ENCODE data around the gene PARD3.
A peak's percentile ranks its signal among the peaks of the same experiment; 100 is the strongest.

PARD3 gene

DNA sequence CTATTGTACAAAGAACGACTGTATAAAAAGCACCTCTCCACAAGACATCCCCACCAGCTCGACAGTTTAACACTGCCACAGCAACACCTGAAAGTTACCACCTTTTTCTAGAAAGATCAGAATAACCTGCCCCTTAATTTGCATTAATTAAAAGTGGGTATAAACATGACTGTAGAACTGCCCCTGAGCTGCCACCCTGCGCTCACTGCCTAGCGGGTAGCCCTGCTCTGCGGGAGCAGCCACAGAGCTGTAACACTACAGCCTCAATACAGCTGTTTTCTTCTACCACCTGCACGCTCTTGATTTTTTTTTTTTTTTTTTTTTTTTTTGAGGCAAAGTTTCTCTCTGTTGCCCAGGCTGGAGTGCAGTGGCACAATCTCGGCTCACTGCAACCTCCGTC is 140.9 kb downstream of the PARD3 start:
- DNase-seq (ENCODE audit: extremely low read depth, insufficient read length): no peak
- H3K27me3 ChIP-seq (replicated peaks; ENCODE audit: control insufficient read depth, insufficient read depth, low read length): no peaks in the 10 kb centered on the region
- no peaks in the 10 kb centered on the region for H3K36me3 ChIP-seq (ENCODE audit: control insufficient read depth, insufficient read depth, low read length)
- TF ChIP-seq, protein P1, sequence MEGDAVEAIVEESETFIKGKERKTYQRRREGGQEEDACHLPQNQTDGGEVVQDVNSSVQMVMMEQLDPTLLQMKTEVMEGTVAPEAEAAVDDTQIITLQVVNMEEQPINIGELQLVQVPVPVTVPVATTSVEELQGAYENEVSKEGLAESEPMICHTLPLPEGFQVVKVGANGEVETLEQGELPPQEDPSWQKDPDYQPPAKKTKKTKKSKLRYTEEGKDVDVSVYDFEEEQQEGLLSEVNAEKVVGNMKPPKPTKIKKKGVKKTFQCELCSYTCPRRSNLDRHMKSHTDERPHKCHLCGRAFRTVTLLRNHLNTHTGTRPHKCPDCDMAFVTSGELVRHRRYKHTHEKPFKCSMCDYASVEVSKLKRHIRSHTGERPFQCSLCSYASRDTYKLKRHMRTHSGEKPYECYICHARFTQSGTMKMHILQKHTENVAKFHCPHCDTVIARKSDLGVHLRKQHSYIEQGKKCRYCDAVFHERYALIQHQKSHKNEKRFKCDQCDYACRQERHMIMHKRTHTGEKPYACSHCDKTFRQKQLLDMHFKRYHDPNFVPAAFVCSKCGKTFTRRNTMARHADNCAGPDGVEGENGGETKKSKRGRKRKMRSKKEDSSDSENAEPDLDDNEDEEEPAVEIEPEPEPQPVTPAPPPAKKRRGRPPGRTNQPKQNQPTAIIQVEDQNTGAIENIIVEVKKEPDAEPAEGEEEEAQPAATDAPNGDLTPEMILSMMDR (IDR thresholded peaks at IDR 0.05; ENCODE audit: insufficient read depth, low read length, poor library complexity, severe bottlenecking): no peak
- H3K4me3 ChIP-seq (replicated peaks; ENCODE audit: low read depth, low read length): no peak overlapping the region

DNA sequence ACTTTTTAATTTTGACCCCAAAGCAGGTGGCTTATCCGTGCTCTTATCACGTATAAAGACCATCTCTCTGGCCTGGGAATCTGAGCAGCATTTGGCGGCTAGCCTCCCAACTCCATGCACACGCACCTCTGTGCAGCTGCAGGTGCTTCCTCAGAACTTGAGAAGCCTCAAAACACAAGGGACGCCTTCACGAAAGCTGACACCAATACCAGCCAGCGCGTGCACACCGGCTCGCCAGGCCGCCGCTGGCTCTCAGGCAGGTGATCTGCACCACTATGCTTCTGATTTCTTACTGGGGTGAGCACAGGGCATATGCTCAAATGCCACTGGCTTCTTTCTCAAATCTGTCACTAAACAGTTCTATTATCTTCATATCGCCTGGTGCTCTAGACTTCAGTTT is 145.0 kb downstream of the PARD3 start:
- Histone ChIP-seq H3K36me3 (ENCODE audit: control insufficient read depth, insufficient read depth, low read length) (no peaks in the 10 kb centered on the region), H3K27me3 (replicated peaks; ENCODE audit: control insufficient read depth, insufficient read depth, low read length) (no peaks in the 10 kb centered on the region), H3K4me3 (replicated peaks; ENCODE audit: low read depth, low read length) (no peak overlapping the region)
- TF ChIP-seq, protein P1 (IDR thresholded peaks at IDR 0.05; ENCODE audit: insufficient read depth, low read length, poor library complexity, severe bottlenecking): no peak
- DNase-seq (ENCODE audit: extremely low read depth, insufficient read length): peak; percentile 23

DNA sequence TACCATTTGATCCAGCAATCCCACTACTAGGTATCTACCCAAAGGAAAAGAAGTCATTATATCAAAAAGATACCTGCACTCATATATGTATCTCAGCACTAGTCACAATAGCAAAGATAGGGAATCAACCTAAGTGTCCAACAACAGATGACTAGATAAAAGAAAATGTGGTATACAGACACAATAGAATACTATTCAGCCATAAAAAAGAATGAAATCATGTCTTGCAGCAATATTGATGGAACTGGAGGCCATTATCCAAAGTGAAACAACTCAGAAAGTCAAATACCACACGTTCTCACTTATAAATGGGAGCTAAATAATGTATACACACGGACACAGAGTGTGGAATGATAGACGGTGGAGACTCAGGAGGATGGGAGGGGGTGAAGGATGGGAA is 146.0 kb downstream of the PARD3 start:
- TF ChIP-seq, protein P1 (IDR thresholded peaks at IDR 0.05; ENCODE audit: insufficient read depth, low read length, poor library complexity, severe bottlenecking): no peak

DNA sequence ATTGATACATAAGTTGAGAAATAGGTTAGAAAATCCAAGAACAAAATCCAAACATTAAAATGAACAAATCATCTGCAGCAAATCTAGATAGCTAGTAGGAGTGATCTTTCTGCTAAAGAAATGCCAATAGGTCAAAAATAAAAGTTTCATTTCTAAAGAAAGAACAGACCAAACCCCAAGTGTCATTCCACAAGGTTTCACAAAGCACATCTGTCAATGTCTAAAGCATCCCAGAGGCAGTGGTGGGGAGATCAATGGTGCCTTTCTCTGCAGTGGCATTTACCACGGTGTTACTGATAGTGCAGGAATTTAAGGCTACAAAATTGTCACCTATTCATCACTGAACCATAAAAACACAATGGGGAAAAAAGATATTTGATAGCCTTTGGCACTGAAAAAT is 147.9 kb downstream of the PARD3 start:
- Histone ChIP-seq H3K27me3 (replicated peaks; ENCODE audit: control insufficient read depth, insufficient read depth, low read length) (no peaks in the 10 kb centered on the region), H3K36me3 (ENCODE audit: control insufficient read depth, insufficient read depth, low read length) (no peaks in the 10 kb centered on the region), H3K4me3 (replicated peaks; ENCODE audit: low read depth, low read length) (no peak overlapping the region)
- DNase-seq (ENCODE audit: extremely low read depth, insufficient read length): peak; percentile 25
- TF ChIP-seq, protein P1 (IDR thresholded peaks at IDR 0.05; ENCODE audit: insufficient read depth, low read length, poor library complexity, severe bottlenecking): no peak

More for the DNA sequence above, 146.0 kb downstream of the PARD3 start:
- Histone ChIP-seq H3K4me3 (replicated peaks; ENCODE audit: low read depth, low read length) (no peak overlapping the region), H3K36me3 (ENCODE audit: control insufficient read depth, insufficient read depth, low read length) (no peaks in the 10 kb centered on the region), H3K27me3 (replicated peaks; ENCODE audit: control insufficient read depth, insufficient read depth, low read length) (no peaks in the 10 kb centered on the region)
- no peak for DNase-seq (ENCODE audit: extremely low read depth, insufficient read length)

DNA sequence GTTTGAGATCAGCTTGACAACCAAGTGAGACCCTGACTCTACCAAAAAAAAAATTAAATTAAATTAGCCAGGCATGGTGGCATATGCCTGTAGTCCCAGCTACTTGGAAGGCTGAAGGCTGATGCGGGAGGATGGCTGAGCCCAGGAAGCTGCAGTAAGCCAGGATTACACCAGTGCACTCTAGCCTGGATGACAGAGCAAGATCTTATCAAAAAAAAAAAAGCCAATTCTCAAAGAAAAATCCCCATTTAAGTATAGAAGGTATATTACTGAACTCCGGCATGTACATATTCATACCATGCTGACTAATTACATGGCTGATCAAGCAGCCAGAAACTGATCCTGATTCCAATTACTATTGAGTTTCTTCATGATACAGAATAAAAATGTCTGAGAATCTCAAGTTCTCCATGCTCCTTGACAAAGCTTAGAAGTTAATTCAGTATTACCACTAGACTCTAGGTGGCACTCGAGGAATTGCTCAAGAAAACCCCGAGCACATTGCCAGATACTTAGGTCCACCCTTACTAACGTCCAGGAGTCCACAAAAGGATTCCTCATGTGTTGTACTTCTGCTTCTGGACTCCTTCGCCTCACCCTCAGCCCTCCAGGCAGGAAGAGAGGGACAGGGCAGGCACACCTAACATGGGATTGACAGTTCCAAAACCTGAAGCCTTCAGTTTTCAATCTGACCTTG is 148.9 kb downstream of the PARD3 start:
- H3K36me3 ChIP-seq (ENCODE audit: control insufficient read depth, insufficient read depth, low read length): no peaks in the 10 kb centered on the region
- H3K27me3 ChIP-seq (replicated peaks; ENCODE audit: control insufficient read depth, insufficient read depth, low read length): no peaks in the 10 kb centered on the region
- DNase-seq (ENCODE audit: extremely low read depth, insufficient read length): peak; percentile 54
- H3K4me3 ChIP-seq (replicated peaks; ENCODE audit: low read depth, low read length): no peak overlapping the region
- TF ChIP-seq, protein P1 (IDR thresholded peaks at IDR 0.05; ENCODE audit: insufficient read depth, low read length, poor library complexity, severe bottlenecking): peak; percentile 52

DNA sequence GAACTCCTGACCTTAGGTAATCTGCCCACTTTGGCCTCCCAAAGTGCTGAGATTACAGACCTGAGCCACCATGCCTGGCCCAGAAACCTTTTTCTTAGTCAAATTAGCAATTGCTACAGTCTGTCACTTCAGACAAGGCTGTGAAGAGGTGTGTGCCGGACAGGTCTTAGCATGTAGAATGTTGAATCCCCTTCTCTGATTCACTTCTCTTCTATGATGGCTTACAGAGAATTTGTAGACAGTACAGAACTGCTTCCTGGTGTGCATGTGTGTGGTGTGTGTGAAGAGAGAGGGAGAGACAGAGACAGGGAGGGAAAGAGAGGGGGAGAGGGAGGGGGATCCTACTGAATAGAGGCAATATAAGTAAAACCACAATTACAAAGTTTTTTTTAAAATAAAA is 150.4 kb downstream of the PARD3 start:
- H3K36me3 ChIP-seq (ENCODE audit: control insufficient read depth, insufficient read depth, low read length): no peaks in the 10 kb centered on the region

More for the DNA sequence above, 150.4 kb downstream of the PARD3 start:
- no peak for DNase-seq (ENCODE audit: extremely low read depth, insufficient read length)
- TF ChIP-seq, protein P1 (IDR thresholded peaks at IDR 0.05; ENCODE audit: insufficient read depth, low read length, poor library complexity, severe bottlenecking): no peak
- Histone ChIP-seq H3K4me3 (replicated peaks; ENCODE audit: low read depth, low read length) (no peak overlapping the region), H3K27me3 (replicated peaks; ENCODE audit: control insufficient read depth, insufficient read depth, low read length) (no peaks in the 10 kb centered on the region)

All from GM06990 (cell line).